ENCODE results near the gene TCF23.
"Not testable (repeated sequence)": the region's sequence is repeated elsewhere in the genome, so short reads cannot be mapped to it uniquely, and the experiment has no call there.

The TCF23 gene

GRCh38 chr2:27152102-27152795 is 3.4 kb downstream of the TCF23 start:
- in situ Hi-C loops (cut with MboI; ENCODE audit: low sequenced_read_pairs) = no loop called here

GRCh38 chr2:27152796-27153464 is 4.1 kb downstream of the TCF23 start:
- in situ Hi-C loops (cut with MboI; ENCODE audit: low sequenced_read_pairs) = no loop called here

- in situ Hi-C loops (cut with MboI; ENCODE audit: low sequenced_read_pairs) = no loop called here
These were observed 5.7 kb downstream of the TCF23 start for GRCh38 chr2:27154488-27154887.

GRCh38 chr2:27155069-27155520 is 6.3 kb downstream of the TCF23 start:
- in situ Hi-C loops (cut with MboI; ENCODE audit: low sequenced_read_pairs) = no loop called here

- in situ Hi-C loops (cut with MboI; ENCODE audit: low sequenced_read_pairs) = no loop called here
These were observed 9.7 kb downstream of the TCF23 start for GRCh38 chr2:27158468-27158867.

GRCh38 chr2:27159271-27159670 is 10.5 kb downstream of the TCF23 start:
- in situ Hi-C loops (cut with MboI; ENCODE audit: low sequenced_read_pairs) = no loop called here

- in situ Hi-C loops (cut with MboI; ENCODE audit: low sequenced_read_pairs) = no loop called here
These were observed 11.4 kb downstream of the TCF23 start for GRCh38 chr2:27160191-27160590.

GRCh38 chr2:27162151-27163121 is 13.6 kb downstream of the TCF23 start:
- in situ Hi-C loops (cut with MboI; ENCODE audit: low sequenced_read_pairs) = no loop called here

- in situ Hi-C loops (cut with MboI; ENCODE audit: low sequenced_read_pairs) = no loop called here
These were observed 16.4 kb downstream of the TCF23 start for GRCh38 chr2:27164960-27165763.

GRCh38 chr2:27170581-27171337 is 22.0 kb downstream of the TCF23 start:
- in situ Hi-C loops (cut with MboI; ENCODE audit: low sequenced_read_pairs) = no loop called here

GRCh38 chr2:27171351-27171848 is 22.6 kb downstream of the TCF23 start:
- in situ Hi-C loops (cut with MboI; ENCODE audit: low sequenced_read_pairs) = no loop called here

GRCh38 chr2:27174638-27175037 is 25.8 kb downstream of the TCF23 start:
- in situ Hi-C loops (cut with MboI; ENCODE audit: low sequenced_read_pairs) = no loop called here

GRCh38 chr2:27175330-27175729 is 26.5 kb downstream of the TCF23 start:
- in situ Hi-C loops (cut with MboI; ENCODE audit: low sequenced_read_pairs) = no loop called here

- in situ Hi-C loops (cut with MboI; ENCODE audit: low sequenced_read_pairs) = not testable (repeated sequence)
These were observed 27.0 kb downstream of the TCF23 start for GRCh38 chr2:27175781-27176180.

GRCh38 chr2:27177441-27178351 is 28.9 kb downstream of the TCF23 start:
- in situ Hi-C loops (cut with MboI; ENCODE audit: low sequenced_read_pairs) = no loop called here

- in situ Hi-C loops (cut with MboI; ENCODE audit: low sequenced_read_pairs) = no loop called here
These were observed 29.7 kb downstream of the TCF23 start for GRCh38 chr2:27178469-27178868.

- in situ Hi-C loops (cut with MboI; ENCODE audit: low sequenced_read_pairs) = no loop called here
These were observed 30.7 kb downstream of the TCF23 start for GRCh38 chr2:27179344-27180000.

- in situ Hi-C loops (cut with MboI; ENCODE audit: low sequenced_read_pairs) = no loop called here
These were observed 33.5 kb downstream of the TCF23 start for GRCh38 chr2:27182346-27182745.
